GM19240 (cell line): ENCODE measurements around the gene OSBPL2.

Source experiments
- DNase-seq: peaks from one replicate; pipeline ENCODE4 v3.0.0; 2011; ENCODE audit warnings: low spot score; ENCODE audit not compliant: insufficient read length

The OSBPL2 gene

DNA sequence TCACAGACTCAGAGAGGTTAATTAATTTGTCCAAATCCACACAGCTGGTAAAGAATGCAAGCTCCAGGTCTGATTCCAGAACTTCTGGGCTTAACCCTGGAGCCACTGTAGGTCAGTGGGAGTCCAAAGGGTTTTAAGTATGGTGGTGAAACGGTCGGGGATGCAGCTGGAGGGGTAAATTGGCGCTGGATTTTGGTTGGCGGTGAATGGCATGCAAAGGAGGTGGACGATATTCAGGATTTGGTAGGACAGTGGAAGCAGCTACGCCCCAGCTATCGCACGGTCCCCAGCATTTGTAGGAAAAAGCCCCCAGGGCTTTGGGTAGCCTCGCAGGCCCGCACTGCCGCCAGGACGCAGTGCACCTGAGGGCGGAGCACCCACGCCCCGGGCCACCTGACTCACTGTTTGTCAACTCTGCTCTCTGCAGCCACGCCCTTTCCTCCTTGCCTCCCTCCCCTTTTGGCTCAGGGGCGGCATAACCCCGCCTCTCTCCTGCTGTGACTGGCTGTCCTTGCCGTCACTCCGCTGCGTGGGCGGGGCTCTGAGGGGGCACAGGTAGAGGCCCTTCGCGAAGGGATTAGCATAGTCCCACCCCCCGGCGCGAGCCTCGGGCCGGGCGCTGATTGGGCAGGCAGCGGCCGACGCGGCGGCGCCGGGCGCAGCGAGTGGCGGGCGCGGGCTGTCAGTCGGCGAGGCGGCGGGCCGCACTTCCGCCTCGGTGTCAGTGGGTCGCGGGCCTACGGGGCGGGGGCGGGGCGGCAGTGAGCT is at the start of gene OSBPL2:
OSBPL2 (plus strand) TSS at position 721 of the 768 bp plus-strand sequence. CDS start 17,664 bp downstream, outside the sequence.
- peak; percentile 100 for DNase-seq

DNA sequence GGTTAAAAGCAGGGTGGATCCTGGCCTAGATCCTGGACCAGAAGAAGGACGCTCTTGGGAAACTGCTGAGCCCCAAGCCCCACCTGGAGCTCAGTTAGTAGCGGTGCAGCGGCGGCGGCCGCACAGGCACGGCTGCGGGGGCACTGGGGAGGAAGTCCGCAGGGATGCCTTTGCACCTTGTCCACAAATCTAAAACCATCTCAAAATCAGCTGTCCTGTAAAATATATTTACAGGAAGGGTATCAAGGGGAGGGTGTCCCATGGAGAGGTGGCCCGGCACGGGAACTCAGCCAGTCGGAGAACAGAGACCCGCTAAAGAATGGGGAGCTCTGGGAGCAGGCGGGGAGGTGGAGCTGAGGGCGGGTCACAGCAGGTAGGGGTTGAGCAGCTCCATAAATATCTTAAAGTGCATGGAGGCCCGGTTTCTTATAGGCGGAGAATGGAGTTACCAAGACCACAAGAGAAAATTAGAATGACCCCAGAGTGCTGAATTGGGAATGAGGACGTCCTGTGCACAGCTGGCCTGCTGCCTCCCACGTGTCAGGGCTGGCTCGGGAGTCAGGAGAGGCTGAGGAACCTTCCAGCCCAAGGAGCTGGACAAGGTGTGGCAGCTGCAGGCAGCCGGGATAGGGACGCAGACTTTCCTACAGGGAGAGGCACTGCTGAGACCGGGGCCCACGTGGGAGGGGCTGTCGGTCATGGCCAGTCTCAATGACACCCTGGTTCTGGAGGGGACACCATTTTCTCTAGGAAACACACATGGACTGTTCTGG is 47.5 kb upstream of the OSBPL2 start:
- DNase-seq, result no peak

DNA sequence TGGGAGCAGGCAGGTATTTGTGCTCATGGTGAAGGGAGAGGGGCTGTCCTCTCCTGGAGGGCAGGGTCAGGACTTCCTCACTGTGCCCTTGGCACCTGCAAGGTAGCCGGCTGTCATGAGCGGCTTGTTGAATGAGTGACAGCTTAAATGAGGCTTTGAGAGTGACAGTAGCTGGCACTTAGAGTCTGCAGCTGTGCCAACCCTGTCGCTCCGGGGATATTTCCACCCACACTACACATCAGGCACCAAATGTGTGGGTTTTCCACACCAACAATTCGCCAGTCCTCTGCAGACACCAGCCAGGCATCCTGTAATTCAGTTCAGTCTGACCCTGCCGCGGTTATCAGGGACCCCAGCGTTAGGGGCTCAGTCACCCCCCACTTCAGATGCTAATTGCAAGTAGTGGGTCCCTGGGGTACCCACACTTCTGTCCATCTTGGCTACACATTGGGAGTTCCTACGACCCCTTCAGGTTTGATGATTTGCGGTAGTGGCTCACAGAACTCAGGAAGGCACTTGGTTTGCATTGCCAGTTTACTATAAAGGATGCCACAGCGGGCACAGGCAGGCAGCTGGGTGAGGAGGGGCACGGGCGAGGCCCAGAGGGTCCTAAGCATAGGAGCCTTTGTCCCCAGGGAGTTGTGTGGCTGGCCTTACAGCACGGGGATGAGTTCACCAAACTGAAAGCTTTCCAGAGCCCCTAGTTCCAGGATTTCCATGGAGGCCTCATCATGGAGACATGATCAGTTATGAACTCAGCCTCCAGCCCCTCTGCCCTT is 46.4 kb upstream of the OSBPL2 start:
- DNase-seq, result no peak

DNA sequence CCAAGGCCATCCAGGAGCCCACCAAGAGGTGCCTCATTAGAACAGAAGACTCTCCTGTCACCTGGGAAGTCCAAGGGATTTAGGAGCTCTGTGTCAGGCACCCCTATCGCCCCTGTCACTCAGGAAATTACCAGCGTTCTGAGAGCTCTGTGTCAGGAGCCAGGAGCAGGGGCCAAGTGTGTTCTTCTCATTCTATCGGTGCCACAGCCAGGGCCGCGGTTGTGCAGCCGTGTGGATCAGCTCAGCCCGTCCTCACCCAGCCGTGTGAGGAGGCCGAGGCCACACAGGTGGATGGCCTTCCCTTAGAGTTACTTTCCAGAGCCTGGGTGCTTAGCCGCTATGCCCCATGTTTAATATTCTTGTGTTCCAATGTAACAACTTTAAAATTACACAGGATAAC is 45.7 kb upstream of the OSBPL2 start:
- no peak for DNase-seq

DNA sequence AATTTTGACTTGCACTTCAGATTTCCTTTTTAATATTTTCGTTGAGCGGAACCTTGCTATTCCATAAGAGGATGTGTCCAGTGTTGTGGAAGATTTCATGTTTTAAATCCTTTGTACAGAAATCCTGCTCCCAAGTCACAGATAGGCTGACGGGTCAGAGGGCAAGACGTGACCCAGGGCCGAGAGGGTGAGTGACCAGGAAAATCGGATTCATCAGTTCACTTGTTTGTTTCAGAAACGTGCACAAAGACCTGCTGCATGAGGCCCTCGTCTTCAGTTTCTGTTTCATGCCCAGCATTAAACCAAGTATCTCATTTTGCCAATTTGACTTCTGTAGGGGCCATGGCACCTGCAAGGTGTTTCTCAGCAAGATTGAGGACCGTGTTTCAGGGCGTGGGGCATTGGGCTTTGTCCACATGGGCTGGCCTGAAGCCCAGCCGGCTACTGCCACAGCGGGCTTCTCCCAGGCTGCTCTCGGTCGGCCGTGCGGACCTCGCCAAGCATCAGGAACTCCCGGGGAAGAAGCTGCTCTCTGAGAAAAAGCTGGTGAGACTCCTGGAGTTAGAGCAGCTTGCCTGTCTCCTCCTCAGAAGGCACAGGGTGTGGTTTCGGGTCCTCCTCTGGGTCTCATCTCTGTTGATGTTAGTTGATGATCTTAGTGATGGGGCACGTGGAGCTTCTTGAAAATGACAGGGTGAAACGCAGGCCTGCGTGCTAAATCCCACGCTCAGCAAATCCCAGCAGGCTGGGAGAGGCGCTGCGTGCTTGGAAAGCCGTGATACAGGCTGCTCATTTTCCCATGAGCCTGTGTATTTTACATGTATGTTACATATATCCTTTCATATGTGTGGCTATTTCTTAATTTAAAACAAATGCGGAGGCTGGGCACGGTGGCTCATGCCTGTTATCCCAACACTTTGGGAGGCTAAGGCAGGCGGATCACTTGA is 45.0 kb upstream of the OSBPL2 start:
- DNase-seq, result no peak

DNA sequence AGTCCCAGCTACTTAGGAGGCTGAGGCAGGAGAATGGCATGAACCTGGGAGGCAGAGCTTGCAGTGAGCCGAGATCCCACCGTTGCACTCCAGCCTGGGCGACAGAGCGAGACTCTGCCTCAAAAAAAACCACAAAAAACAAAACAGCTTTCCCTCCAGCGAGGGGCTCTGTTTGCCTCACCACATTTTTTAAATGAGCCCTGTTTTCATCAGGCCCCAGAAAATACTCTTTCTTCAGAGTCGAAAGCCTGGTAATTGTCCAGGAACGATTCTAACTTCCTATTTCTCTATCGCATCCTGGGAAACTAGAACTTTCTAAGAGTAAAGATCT is 43.3 kb upstream of the OSBPL2 start:
- no peak for DNase-seq

DNA sequence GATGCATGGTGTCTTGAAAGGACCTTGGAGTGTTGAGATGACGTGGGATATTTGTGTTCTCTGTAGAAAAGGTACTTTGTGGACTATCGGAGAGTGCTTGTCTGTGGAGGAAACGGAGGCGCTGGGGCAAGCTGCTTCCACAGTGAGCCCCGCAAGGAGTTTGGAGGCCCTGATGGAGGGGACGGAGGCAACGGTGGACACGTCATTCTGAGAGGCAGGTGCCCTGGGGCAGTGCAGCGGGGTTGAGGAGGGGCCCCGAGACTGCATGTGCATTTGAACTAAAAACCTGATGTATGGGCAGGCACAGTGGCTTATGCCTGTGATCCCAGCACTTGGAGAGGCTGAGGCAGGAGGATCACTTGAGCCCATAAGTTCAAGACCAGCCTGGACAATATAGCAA is 42.6 kb upstream of the OSBPL2 start:
- no peak for DNase-seq

DNA sequence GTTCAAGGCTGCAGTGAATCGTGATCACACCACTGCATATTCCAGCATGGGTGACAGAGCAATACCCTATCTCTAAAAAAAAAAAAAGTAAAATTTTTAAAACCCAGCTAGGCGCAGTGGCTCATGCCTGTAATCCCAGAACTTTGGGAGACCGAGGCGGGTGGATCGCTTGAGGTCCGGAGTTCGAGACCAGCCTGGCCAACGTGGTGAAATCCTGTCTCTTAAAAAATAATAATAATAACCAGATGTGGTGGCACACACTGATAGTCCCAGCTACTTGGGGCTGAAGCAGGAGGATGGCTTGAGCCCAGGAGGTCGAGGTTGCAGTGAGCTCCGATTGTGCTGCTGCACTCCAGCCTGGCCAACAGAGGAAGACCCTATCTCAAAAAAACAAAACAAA is 42.0 kb upstream of the OSBPL2 start:
- DNase-seq, result no peak

DNA sequence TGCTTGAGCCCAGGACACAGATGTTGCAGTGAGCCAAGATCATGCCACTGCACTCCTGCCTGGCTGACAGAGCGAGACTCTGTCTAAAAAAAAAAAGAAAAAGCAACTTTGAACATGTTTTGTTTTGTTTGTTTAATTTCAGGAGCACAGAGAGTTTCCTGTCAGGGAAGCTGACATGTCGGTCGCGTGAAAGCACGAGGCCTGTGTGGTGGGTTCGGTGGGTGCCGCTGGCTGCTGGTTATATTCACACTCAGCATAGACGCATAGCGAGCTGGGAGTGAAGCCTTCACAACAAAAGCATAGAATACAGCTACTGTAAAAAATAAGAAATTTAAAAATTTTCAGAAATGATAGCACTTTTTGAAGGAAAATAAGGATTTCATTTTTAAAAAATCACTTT is 41.0 kb upstream of the OSBPL2 start:
- DNase-seq, result no peak

DNA sequence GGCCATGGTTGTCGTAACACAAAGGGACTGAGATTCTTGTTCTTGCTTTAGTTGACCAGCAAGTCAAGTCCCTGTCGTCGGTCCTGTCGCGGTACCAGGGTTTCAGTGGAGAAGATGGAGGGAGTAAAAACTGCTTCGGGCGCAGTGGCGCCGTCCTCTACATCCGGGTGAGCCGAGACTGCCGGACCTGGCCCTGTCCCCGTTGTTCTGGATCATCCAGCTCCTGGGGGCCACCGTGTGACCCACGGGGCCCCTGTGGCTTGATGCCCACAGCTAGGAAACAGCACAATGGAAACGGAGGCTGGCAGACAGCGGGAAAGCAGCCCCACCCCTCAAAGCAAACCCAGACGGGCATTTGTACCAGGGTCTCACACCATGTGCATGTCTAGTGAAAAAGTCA is 40.5 kb upstream of the OSBPL2 start:
- DNase-seq, result no peak

DNA sequence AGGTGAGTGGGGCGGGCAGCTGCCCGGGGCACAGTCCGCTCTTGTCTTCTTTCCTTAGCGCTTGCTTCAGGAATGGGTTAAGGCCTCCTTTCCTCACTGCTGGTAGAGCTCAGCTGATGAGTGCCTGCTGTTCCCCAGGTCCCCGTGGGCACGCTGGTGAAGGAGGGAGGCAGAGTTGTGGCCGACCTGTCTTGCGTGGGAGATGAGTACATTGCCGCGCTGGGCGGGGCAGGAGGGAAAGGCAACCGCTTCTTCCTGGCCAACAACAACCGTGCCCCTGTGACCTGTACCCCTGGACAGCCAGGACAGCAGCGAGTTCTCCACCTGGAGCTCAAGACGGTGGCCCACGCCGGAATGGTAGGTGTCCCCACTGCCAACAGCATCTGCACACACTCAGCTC is 39.8 kb upstream of the OSBPL2 start:
- no peak for DNase-seq

DNA sequence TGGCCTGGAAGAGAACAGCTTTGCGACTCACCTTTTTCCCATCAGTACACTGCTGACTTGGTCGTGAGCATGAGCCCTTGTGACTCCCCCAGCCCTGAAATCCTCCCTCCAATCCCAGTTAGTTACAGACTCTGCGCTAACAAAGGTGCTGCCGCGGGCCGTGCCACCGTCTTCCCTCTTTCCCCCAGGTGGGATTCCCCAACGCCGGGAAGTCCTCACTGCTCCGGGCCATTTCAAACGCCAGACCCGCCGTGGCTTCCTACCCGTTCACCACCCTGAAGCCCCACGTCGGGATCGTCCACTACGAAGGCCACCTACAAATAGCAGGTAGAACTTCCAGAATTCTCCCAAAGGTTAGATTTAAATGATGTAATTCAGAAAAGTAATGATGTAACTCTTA is 39.4 kb upstream of the OSBPL2 start:
- no peak for DNase-seq

DNA sequence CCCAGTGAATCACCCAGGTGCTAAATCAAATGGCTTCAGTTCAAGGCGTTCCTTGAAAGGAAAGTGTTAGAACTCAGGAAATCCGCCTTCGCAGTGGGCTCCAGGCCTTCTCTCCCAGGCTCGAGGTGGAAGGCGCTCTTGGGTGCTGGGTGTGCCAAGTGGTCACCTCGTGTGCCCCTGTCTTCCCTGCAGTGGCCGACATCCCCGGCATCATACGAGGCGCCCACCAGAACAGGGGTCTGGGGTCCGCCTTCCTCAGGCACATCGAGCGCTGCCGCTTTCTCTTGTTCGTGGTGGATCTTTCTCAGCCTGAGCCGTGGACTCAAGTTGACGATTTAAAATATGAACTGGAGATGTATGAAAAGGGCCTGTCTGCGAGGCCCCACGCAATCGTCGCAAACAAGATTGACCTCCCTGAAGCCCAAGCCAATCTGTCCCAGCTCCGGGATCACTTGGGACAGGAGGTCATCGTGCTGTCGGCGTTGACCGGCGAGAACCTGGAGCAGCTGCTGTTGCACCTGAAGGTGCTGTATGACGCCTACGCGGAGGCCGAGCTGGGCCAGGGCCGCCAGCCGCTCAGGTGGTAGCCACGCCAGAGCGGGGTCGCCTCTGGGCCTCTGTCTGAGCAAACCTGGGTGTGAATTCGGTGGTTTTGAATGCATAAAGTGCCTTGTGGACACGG is 37.7 kb upstream of the OSBPL2 start:
- no peak for DNase-seq

DNA sequence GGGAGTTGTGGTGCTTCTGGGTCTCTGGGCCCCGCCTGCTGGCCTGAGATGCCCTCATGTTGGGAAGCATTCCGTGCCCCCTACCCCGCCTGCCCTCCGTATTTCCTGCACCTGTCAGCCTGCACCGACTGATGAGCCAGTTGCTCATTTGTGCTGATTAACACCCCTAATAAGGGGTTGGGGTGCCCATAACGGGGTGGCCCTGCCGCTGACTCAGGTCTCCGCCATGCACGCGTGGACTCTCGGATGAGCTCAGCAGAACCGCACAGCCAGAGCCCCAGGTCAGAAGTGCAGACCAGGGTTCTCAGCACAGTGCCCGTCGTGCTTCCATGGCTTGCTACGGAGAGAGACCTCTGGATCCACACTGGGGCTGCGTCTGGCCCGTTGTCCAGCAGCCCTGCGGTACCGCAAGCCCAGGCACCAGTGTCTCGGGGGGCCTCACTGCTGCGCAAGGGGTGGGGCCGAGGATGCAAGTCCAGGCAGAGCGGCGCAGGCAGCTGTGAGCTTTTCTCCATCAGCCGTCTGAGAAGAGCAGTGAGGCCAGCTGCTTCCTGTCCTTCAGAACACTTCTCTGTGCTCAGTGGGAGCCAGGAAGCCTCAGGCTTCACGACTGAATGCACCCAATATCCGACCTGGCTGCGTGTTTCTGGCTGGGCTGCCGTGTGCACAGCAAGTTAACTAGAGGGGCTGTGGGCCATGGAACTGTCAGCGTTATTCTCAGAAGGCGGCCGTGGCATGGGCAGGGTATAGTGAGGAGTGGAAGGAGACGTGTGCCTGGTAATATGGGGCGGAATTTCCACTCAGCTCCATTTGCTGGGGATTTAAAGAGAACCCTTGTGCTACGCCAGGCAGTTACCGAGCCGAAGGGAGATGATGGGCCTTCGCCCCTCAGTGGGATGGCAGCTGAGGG is 36.9 kb upstream of the OSBPL2 start:
- no peak for DNase-seq

DNA sequence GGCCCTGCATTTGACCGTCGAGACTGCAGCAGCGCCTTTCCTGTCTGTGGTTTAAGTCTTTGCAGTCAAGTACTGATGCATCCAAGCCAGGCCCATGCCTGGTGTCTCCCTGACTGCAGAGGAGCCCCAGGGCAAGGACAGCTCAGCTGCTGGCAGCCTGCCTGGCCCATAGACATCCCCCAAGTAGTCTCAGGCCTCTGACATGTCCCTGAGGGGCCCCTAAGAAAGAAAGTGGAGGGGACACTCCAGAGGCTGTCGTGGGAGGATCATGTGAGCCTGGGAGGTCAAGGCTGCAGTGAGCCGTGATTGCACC is 36.3 kb upstream of the OSBPL2 start:
- no peak for DNase-seq

DNA sequence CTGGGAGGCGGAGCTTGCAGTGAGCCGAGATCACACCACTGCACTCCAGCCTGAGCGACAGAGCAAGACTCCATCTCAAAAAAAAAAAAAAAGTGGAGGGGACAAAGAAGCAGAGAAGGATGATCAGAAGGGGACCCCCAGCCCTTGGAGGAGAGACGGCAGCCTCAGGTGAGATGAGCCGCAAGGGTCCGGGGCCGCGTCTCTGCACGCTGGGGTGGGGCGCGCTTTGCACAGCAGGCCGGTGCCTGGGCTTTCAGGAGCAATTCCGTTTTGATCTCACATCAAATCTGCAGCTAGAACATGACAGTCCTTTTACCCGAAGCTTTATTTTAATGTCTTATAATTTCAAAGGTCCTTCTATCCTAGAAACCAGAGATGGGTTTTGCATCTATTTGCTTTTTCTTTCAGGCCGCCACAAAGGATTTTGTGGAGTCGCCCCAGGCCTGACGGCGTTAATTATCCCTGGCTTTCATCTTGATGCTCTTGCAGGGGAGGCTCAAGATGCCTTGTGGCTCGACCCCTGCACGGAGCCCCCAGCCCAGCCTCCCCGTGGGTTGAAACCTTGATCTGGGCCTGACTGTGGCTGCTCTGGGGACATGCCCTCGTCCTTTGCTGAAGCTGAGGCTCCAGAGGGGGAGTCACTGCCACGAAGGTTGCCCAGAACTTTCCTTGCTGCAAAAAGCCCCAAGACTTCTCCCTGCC is 35.5 kb upstream of the OSBPL2 start:
- no peak for DNase-seq

DNA sequence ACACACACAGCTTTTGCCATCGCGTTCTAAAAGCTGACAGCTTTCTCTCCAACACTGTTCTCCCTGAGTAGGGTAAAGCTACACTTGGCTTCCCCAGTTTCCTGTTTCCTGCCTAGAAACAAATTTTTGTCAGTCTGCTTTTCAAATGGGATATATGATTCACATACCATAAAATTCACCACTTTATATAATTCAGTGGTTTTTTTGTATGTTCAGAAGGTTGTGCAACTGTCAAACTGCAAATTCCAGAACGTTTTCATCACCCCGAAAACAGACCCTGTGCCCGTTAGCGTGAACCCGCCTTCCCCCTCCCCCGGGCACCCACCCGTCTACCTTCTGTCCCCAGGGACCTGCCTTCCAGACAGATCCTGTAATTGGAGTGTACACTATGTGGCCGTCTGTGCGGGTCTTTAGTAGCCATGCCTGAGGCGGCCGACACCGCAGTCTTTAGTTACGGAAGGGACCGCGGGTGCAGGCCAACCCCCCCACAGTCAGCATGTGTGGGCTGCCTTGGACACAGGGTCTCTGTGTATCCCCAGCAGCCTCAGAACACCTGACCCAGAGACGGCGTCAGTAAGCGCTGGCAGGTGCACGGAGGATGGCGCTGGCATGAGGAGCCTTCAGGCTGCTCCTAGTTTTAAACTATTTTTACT is 34.8 kb upstream of the OSBPL2 start:
- no peak for DNase-seq

DNA sequence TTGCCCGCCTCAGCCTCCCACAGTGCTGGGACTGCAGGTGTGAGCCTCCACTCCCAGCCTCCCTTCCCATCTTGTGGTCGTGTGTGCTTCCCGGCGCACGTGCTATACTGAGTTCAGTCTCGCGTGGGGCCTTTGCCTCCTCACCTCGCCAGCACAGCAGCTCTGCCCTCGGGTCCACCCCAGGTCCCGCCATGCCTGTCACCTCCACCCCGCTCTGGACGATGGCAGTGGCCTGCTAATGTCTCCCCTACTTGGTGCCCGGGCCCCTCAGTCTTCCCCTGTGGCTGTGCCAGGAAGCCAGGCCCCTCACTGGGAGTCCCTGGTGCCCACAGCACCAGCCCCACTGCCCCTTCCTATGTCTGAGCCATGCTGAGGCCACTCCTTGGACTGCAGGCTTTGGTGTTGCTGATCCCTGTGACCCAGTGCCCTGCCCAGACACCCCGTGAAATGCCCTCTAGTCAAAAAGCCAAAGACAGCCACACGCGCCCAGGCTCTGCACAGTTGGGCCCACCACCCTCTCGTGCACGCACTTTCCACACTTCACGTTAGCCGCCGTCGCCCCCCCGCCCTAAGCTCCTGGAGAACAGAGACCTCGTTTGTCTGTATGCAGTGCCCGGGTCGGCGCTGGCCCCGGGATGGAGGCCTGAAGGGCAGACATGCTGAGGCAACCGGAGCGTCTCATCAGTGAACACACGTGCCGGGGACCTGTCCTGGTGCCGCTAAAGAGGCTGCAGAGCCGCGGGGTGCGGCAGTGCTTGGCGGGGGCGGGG is 32.5 kb upstream of the OSBPL2 start:
- no peak for DNase-seq
